T-helper 1 cell (primary cell): ENCODE data around the gene HLTF.
A peak's percentile ranks its signal among the peaks of the same experiment; 100 is the strongest.
"Not testable (repeated sequence)": the region's sequence is repeated elsewhere in the genome, so short reads cannot be mapped to it uniquely, and the experiment has no call there.

Experiments
- DNase-seq, 5 donors: peaks; one replicate each; pipeline ENCODE4 v3.0.0-alpha.2; 2012 to 2020
- total RNA-seq, 4 donors: gene quantifications; one replicate each; lab custom pipeline; 2026; lab: John Stamatoyannopoulos, UW

HLTF gene
- total RNA-seq, result 12.9 to 26.9 (median 19.6) reads per million in 4 donors

DNA sequence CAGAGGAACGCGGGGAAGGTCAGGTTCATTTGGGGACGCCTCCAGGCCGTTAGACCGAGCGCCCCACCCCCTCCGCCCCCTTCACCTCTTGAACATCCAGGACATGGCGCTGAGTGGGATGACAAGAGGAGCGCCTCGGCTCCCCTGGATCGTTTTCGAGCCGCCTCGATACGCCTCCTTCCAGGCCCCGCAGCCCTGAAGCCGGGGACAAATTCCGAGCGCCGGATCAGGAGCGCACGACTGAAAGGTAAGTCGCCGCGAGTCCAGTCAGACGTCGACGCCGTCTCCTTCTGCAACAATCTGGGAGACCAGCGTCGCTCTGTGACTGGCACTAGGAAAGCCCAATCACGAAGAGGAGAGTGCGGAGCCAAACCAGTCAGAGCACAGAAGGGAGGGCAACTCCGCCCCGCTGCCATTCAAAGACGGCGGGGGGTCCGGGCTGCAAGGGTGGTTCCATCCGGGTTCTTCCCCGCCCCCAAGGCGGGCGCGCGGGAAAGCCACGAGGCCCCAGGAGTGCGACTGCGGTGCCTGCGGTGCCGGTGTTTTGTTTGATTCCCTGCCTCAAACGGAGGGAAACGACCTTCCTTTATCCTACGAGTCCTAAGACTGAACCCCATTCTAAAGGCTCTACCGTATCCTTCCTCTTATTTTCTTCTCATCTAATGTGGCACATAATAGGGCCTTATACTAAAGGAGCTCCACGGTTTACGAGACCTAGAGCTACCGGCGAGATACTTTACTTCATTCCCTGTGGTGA, at the start of gene HLTF:
TSS of gene HLTF (minus strand) at position 302 of the 757 bp plus-strand sequence. CDS start at position 105, 197 bp downstream.
- peak; percentile 79 to 94 (median 83) for DNase-seq

DNA sequence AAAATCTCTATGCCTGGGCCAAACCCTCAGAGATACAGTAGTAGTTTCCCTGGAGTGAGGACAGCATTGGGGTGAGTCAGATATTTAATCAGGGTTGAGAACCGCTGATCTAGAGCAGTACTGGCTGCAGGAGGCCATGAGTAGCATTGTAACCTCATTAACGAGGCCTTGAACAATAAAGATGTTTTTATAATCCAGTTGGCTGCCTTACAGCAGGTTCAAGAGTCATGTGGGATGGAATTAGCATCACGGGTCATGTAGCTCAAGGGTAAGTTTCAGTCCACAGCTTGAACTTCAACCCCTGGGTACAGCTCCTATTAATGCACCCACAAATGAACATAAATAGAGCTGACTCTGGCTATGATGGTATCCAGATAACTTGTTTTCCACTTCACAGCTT, 48.2 kb upstream of the HLTF start:
- no peak for DNase-seq

- DNase-seq, result no peak
These were observed 45.3 kb upstream of the HLTF start for GRCh38 chr3:149131589-149131988.

- peak; percentile 68 to 89 (median 73) for DNase-seq
These were observed 43.2 kb upstream of the HLTF start, which contains the start of gene HPS3 for GRCh38 chr3:149129326-149130205. HPS3 (plus strand) TSS chr3:149129638; CDS start chr3:149129724, 86 bp downstream.

DNA sequence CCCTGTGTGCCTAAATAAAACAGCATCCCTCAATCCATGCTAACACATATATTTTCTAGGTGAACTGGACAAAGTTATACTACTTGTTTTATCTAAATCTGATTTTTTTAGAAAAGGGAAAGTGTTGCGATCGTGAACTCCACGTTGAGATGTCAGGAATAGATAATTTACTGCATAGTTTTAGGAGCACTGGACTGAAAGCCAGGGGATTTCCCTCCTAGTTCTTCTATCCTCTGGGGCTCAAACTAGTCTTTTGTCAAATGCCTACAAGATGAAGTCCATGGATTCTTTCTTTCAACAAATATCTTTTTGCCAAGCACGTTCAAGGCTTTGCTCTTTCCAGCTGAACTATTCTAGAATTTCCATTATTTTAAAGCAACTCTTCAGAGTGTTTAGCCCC, 42.5 kb upstream of the HLTF start:
- DNase-seq, result no peak

GRCh38 chr3:149122721-149123578, 36.6 kb upstream of the HLTF start:
- no peak for DNase-seq

GRCh38 chr3:149120051-149120972, 34.0 kb upstream of the HLTF start:
- peak in 2 of 5 donors; percentile 11 to 56 for DNase-seq

DNA sequence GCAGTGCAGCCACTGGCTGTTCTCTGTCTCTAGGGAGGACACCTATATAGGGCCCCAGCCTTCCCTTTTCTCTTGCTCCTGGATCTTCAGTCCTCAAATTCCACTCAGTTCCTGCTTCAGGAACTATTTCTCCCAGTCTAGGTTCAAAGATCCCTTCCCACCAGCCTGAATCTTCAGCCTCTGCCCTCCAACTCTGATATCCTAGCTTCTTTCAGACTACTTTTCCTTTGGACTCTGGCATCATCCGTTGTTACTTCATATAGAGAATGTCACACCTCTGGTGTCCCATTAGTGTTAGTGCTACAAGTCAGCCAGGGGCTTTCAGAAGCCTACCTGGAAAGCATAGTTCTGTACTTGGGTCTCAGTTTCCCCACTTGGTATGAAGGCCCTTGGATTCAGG, 33.1 kb upstream of the HLTF start:
- DNase-seq, result no peak

DNA sequence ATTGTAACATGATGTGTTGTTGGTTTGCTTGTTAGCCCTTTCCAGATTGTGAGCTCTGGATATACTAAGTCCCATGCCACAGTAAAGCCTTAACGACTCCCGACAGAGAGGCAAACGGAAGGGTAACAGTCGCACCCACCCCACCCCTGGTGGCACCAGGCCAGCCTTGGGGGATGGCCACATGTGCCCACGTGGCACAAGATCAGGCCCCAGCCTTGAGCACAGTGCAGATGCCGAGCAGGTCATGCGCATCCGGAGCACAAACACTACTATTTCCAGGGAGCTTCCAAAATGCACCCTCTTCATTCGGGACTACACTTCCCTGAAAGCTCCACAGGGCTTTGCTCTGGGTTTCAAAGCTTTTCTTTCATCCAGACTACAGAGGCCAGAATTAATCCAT, 32.4 kb upstream of the HLTF start:
- no peak for DNase-seq

DNA sequence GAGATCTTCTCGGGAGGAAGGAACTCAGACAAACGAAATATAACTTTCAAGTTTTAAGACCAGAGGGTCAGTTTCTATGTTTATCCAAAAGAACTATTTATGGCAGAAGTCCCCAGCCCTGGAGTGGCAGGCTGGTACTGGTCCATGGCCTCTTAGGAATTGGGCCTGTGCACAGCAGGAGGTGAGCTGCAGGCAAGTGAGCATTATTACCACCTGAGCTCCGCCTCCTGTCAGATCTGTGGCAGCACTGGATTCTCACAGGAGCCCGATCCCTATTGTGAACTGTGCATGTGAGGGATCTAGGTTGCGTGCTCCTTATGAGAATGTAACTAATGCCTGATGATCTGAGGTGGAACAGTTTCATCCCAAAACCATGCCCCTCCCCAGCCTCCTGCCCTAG, 28.8 kb upstream of the HLTF start:
- DNase-seq, result no peak

GRCh38 chr3:149114458-149114857, 28.1 kb upstream of the HLTF start:
- no peak for DNase-seq

DNA sequence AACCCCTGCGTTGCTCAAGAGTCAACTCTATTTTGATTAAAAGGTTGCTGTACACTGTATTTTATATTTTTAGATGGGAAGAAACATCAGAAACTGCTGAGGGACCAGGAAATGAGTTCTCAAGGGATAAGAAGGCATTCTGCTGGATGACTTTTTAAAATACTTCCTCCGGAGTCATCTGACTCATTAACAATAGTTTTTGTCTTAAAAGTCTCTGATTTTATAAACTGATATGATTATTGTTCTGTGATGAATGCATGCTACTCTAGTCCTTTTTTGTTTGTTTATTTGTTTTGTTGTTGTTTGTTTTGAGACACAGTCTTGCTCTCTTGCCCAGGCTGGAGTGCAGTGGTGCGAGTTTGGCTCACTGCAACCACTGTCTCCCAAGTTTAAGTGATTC, 18.2 kb upstream of the HLTF start:
- DNase-seq, result no peak

GRCh38 chr3:149101641-149102040, 15.3 kb upstream of the HLTF start:
- no peak for DNase-seq

GRCh38 chr3:149101154-149101553, 14.8 kb upstream of the HLTF start:
- no peak for DNase-seq

DNA sequence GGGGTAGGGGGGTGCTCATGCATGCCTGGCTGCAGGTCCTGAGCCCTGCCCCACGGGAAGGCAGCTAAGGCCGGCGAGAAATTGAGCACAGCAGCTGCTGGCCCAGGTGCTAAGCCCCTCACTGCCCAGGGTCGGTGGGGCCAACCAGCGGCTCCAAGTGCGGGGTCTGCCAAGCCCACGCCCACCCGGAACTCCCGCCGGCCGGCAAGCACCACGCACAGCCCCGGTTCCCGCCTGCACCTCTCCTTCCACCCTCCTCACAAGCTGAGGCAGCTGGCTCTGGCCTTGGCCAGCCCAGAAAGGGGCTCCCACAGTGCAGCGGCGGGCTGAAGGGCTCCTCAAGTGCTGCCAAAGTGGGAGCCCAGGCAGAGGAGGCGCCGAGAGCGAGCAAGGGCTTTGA, 11.7 kb upstream of the HLTF start:
- not testable (repeated sequence) for DNase-seq

GRCh38 chr3:149095487-149095886, 9.2 kb upstream of the HLTF start:
- no peak for DNase-seq

- DNase-seq, result no peak
These were observed 5.7 kb upstream of the HLTF start for GRCh38 chr3:149091983-149092382.

DNA sequence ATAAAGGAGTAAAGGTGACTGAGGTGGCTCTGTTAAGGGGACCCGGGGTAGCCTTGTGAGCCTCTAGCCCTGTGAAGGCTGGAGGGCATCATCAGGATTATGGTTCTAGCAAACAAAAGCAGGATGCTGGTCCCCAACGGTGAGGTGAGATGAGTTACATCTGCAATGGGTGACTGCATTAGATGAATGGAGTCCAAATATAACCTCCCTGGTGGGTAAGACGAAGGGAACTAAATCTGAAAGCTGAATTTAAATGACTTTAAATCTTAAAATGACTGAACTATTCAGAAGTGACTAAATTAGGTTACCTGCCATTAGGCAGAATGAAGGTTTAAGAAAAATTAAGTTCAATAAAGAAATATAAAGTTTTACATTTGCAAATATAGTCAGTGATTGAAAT, 4.6 kb upstream of the HLTF start:
- DNase-seq, result no peak

- no peak for DNase-seq
These were observed 4.1 kb upstream of the HLTF start for GRCh38 chr3:149090461-149090860.

DNA sequence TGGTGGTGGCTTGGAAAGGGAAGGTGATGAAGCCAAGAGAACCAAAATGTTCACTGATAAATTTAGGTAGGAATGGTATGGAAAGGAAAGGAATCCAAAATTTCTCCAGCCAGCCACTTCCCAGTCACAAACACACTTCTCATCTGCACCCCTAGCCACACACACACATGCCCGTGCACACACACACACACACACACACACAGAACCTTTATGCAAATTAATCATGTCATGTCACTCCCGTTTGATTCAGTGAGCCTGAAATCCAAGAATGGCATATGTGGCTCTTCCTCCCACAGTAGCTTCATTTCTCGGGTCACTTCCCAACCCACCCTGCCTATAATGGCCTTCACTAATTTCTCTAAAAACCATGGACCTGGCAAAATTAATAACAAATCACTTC, 3.1 kb upstream of the HLTF start:
- DNase-seq, result no peak

DNA sequence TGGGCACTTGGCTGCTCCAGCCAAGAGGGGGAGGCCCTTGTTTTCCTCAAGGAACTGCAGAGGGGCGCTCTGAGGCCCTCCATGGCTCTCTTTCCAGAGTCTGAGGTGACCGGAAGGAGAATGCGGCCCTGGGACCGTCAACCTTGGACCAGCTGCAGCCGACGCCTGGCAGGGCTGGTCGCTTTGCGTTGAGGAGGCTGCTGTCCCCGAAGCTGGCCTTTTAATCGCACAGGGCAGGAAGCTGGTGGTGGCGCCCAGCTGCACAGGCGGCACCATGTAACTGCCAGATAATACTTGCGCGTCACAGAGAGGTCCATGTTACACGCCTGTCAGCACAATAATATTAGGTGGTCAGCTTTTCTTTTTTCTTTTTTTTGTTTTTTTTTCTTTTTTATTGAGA, 875 bp upstream of the HLTF start:
- no peak for DNase-seq

DNA sequence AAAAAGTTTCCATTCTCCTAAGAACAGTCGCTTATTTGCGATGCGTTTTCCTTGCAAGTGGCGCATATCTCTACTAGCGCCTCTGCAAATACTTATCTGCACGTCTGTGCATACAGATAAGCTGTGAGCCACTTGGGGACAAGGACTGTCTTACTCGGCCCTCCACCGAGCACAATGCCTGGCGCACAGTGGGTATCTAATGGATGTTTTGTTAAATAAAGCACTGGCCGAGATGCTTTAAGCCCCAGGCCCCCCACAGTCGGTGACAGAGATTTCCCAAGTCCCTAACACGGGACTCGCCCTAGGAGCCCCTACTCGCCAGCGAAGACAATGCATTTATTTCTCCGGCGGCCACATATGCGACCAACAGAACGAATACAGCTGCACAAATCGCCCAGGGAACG, 503 bp downstream of the HLTF start:
- peak in 2 of 5 donors; percentile 6 to 45 for DNase-seq
